HepG2 (cell line): ENCODE measurements around the gene MSANTD1. TPM values are rescaled to one million over a fixed set of nuclear protein-coding genes. Genes with fewer than 3 reads are reported as not detected.

ENCODE experiments used
- ASH2L ChIP-seq: fragments of 300-600, 200-600 bp; sonication (generic); IDR thresholded peaks from 2 replicates; pipeline ENCODE4 v1.7.0; 2017; ENCODE audit warnings: low read depth, mild to moderate bottlenecking, moderate library complexity, mixed read lengths, low read length; ENCODE audit not compliant: insufficient read length
- CEBPG ChIP-seq: IDR thresholded peaks from 2 replicates; pipeline ENCODE4 v1.6.1; 2016
- EHMT2 ChIP-seq: fragments of 200-600 bp; sonication (generic); IDR thresholded peaks from 2 replicates; pipeline ENCODE4 v1.7.0; 2017; ENCODE audit warnings: antibody characterized with exemption, low read depth, low read length, borderline replicate concordance
- FOXP4 ChIP-seq: sonication (generic); formaldehyde crosslinking; IDR thresholded peaks from 2 replicates; pipeline ENCODE4 v1.4.0; 2020; ENCODE audit warnings: missing genetic modification reagents
- HMGXB4 ChIP-seq, 2 experiments: sonication (generic) in 1 of 2; formaldehyde crosslinking in 1 of 2; IDR thresholded peaks; 2 replicates each; pipeline versions ENCODE4 v1.4.0 to v1.6.1; 2018 to 2020; ENCODE audit warnings: missing genetic modification reagents in 2 of 2, borderline replicate concordance in 1 of 2, low read depth in 1 of 2, mild to moderate bottlenecking in 1 of 2, missing biosample characterization in 1 of 2
- KLF9 ChIP-seq: IDR thresholded peaks from 2 replicates; pipeline ENCODE4 v1.6.1; 2016; ENCODE audit warnings: low read depth
- MED13 ChIP-seq: sonication (generic); formaldehyde crosslinking; IDR thresholded peaks from 2 replicates; pipeline ENCODE4 v1.5.0; 2020; ENCODE audit warnings: missing genetic modification reagents
- NKX3-1 ChIP-seq: sonication (generic); formaldehyde crosslinking; IDR thresholded peaks from 2 replicates; pipeline ENCODE4 v1.5.0; 2020; ENCODE audit warnings: missing genetic modification reagents
- SALL2 ChIP-seq: sonication (generic); formaldehyde crosslinking; IDR thresholded peaks from 2 replicates; pipeline ENCODE4 v1.8.1; 2023; ENCODE audit warnings: mild to moderate bottlenecking, missing genetic modification reagents, inconsistent platforms
- SP4 ChIP-seq: sonication (generic); formaldehyde crosslinking; IDR thresholded peaks from 2 replicates; pipeline ENCODE4 v1.8.1; 2023; ENCODE audit warnings: mild to moderate bottlenecking, missing genetic modification reagents
- TEF ChIP-seq: sonication (generic); formaldehyde crosslinking; IDR thresholded peaks from 2 replicates; pipeline ENCODE4 v1.5.0; 2020; ENCODE audit warnings: missing genetic modification reagents
- TRIM22 ChIP-seq: fragments of 450-650 bp; IDR thresholded peaks from 2 replicates; pipeline ENCODE4 v1.6.1; 2017
- TSC22D2 ChIP-seq: sonication (generic); formaldehyde crosslinking; IDR thresholded peaks from 2 replicates; pipeline ENCODE4 v1.5.1; 2020; ENCODE audit warnings: missing genetic modification reagents, mild to moderate bottlenecking, borderline replicate concordance
- YY1 ChIP-seq: IDR thresholded peaks from 2 replicates; pipeline ENCODE4 v1.6.1; 2011; ENCODE audit warnings: low read length, low read depth, moderate library complexity, mild to moderate bottlenecking; ENCODE audit not compliant: insufficient read depth, insufficient replicate concordance
- ZBTB38 ChIP-seq: sonication (generic); formaldehyde crosslinking; IDR thresholded peaks from 2 replicates; pipeline ENCODE4 v1.5.1; 2020; ENCODE audit warnings: mild to moderate bottlenecking, missing genetic modification reagents
- ZFYVE20 ChIP-seq: sonication (generic); formaldehyde crosslinking; IDR thresholded peaks from 2 replicates; pipeline ENCODE4 v1.8.0; 2023; ENCODE audit warnings: low read depth, mild to moderate bottlenecking, moderate library complexity, missing genetic modification reagents, borderline replicate concordance
- ZKSCAN5 ChIP-seq: sonication (generic); formaldehyde crosslinking; IDR thresholded peaks from 2 replicates; pipeline ENCODE4 v1.5.1; 2020; ENCODE audit warnings: mild to moderate bottlenecking, missing genetic modification reagents
- ZNF121 ChIP-seq: sonication (generic); formaldehyde crosslinking; IDR thresholded peaks from 2 replicates; pipeline ENCODE4 v1.5.0; 2020; ENCODE audit warnings: mild to moderate bottlenecking, missing genetic modification reagents
- ZNF512 ChIP-seq: sonication (generic); formaldehyde crosslinking; IDR thresholded peaks from 2 replicates; pipeline ENCODE4 v1.4.0; 2020; ENCODE audit warnings: mild to moderate bottlenecking, missing genetic modification reagents
- ZNF569 ChIP-seq: sonication (generic); formaldehyde crosslinking; IDR thresholded peaks from 2 replicates; pipeline ENCODE4 v1.5.0; 2020; ENCODE audit warnings: mild to moderate bottlenecking, missing genetic modification reagents, moderate library complexity, borderline replicate concordance
- ZNF703 ChIP-seq: sonication (generic); formaldehyde crosslinking; IDR thresholded peaks from 2 replicates; pipeline ENCODE4 v1.5.1; 2020; ENCODE audit warnings: missing genetic modification reagents, mild to moderate bottlenecking, moderate library complexity, borderline replicate concordance
- ZSCAN22 ChIP-seq: sonication (generic); formaldehyde crosslinking; IDR thresholded peaks from 2 replicates; pipeline ENCODE4 v1.4.0; 2020; ENCODE audit warnings: mild to moderate bottlenecking, missing genetic modification reagents
- polyA plus RNA-seq, 8 experiments: library from polyadenylated mRNA; depleted of rRNA in 3 of 8; stranded (reverse) in 7 of 8; unstranded in 1 of 8; fragments of >200 nt; fragmentation: Illumina TruSeq in 4 of 8; extraction: Trizol in 4 of 8; gene quantifications; 2 replicates each; pipeline versions ENCODE4 v1.2.1 to v1.2.3, GENCODE V29; 2011 to 2016; ENCODE audit warnings: low read depth in 4 of 8, missing spikeins in 1 of 8, mixed read lengths in 1 of 8; ENCODE audit not compliant: insufficient read depth in 1 of 8
- total RNA-seq, 5 experiments: library from RNA; depleted of rRNA; stranded (reverse); fragments of >200 nt; fragmentation: Illumina TruSeq; extraction: Trizol; gene quantifications; 2 replicates each; pipeline ENCODE4 v1.2.3, GENCODE V29; 2016; ENCODE audit warnings: low read depth in 1 of 5

MSANTD1 gene
- total and polyA plus RNA-seq, 2 of the 13 experiments (the other 11 are each of a cell fraction or from before 2014, with no cell fraction given): 0.22 to 0.40 TPM

GRCh38 chr4:3292571-3293400 lies 43.8 kb downstream of the MSANTD1 start, which contains the start of gene RGS12 (continued):
- TF ChIP-seq MED13 (CRISPR knock-in tag) (no peak), ZNF512 (no peak), NKX3-1 (CRISPR knock-in tag) (no peak), HMGXB4 (CRISPR knock-in tag; IDR thresholded peaks at IDR 0.05; ENCODE audit: borderline replicate concordance in 1 of 2, low read depth in 1 of 2) (no peak; a peak in 1 of 4 replicates), ZNF703 (CRISPR knock-in tag) (no peak), ZBTB38 (CRISPR knock-in tag) (0 out of 2 replicates have a peak, but pooled peaks have one; percentile 74), TSC22D2 (no peak), ZNF569 (no peak), FOXP4 (CRISPR knock-in tag) (0 out of 2 replicates have a peak, but pooled peaks have one; percentile 35), ZKSCAN5 (CRISPR knock-in tag) (no peak), KLF9 (CRISPR knock-in tag) (no peak; the same call in 1 of the 2 replicates), YY1 (no peak), TRIM22 (no peak), ASH2L (no peak), TEF (CRISPR knock-in tag) (0 out of 2 replicates have a peak, but pooled peaks have one; percentile 20), SALL2 (CRISPR knock-in tag) (no peak), ZNF121 (no peak), ZSCAN22 (CRISPR knock-in tag) (no peak), SP4 (peak; percentile 87), EHMT2 (no peak), CEBPG (no peak), ZFYVE20 (CRISPR knock-in tag) (no peak)
